GM08714 (cell line): ENCODE measurements around the gene EVC.
"Not testable (repeated sequence)": the region's sequence is repeated elsewhere in the genome, so short reads cannot be mapped to it uniquely, and the experiment has no call there.

ENCODE experiments used
- H3K4me3 ChIP-seq: fragments of 200-500 bp; sonication (Bioruptor generic); 2 replicates; pipeline ENCODE4 v1.5.1; 2014; ENCODE audit warnings: mild to moderate bottlenecking, low read length, inconsistent platforms
- ZNF274 ChIP-seq: IDR thresholded peaks from 2 replicates; pipeline ENCODE4 v1.6.1; 2012; ENCODE audit warnings: mild to moderate bottlenecking, low read depth, low read length

The EVC gene

GRCh38 chr4:5809216-5809776 is 98.3 kb downstream of the EVC start:
- TF ChIP-seq ZNF274 = no peak
- no peak overlapping the region for H3K4me3 ChIP-seq

- no peak for TF ChIP-seq ZNF274
- no peak overlapping the region for H3K4me3 ChIP-seq
Observed at GRCh38 chr4:5810151-5810550, 99.2 kb downstream of the EVC start.

GRCh38 chr4:5810770-5811430 is 99.9 kb downstream of the EVC start:
- TF ChIP-seq ZNF274 = no peak
- H3K4me3 ChIP-seq = no peak overlapping the region

GRCh38 chr4:5812057-5812456 is 101.1 kb downstream of the EVC start:
- not testable (repeated sequence) for H3K4me3 ChIP-seq

GRCh38 chr4:5812506-5813229 is 101.7 kb downstream of the EVC start:
- H3K4me3 ChIP-seq = no peak overlapping the region
- TF ChIP-seq ZNF274 = no peak

- no peak for TF ChIP-seq ZNF274
- H3K4me3 ChIP-seq = no peak overlapping the region
Observed at GRCh38 chr4:5813882-5814255, 102.9 kb downstream of the EVC start.

- TF ChIP-seq ZNF274 = no peak
- H3K4me3 ChIP-seq = no peak overlapping the region
Observed at GRCh38 chr4:5814421-5814820, 103.4 kb downstream of the EVC start.

GRCh38 chr4:5815641-5816040 is 104.6 kb downstream of the EVC start:
- no peak for TF ChIP-seq ZNF274
- no peak overlapping the region for H3K4me3 ChIP-seq

GRCh38 chr4:5816101-5816500 is 105.1 kb downstream of the EVC start:
- TF ChIP-seq ZNF274 = no peak
- no peak overlapping the region for H3K4me3 ChIP-seq

GRCh38 chr4:5816851-5817375 is 105.9 kb downstream of the EVC start:
- no peak overlapping the region for H3K4me3 ChIP-seq
- TF ChIP-seq ZNF274 = no peak

GRCh38 chr4:5821665-5822358 is 110.8 kb downstream of the EVC start:
- H3K4me3 ChIP-seq = no peak overlapping the region
- no peak for TF ChIP-seq ZNF274

- no peak for TF ChIP-seq ZNF274
- no peak overlapping the region for H3K4me3 ChIP-seq
Observed at GRCh38 chr4:5822619-5823018, 111.6 kb downstream of the EVC start.

GRCh38 chr4:5823542-5824211 is 112.7 kb downstream of the EVC start:
- no peak overlapping the region for H3K4me3 ChIP-seq
- no peak for TF ChIP-seq ZNF274

- no peak for TF ChIP-seq ZNF274
- no peak overlapping the region for H3K4me3 ChIP-seq
Observed at GRCh38 chr4:5824227-5824626, 113.2 kb downstream of the EVC start.
